HL-60/S4 treated with retinoic acid at 250 ng/mL for 4 days and 3 days (cell line): Measurements from ENCODE around the gene SFMBT1.
"Not testable (repeated sequence)": the region's sequence is repeated elsewhere in the genome, so short reads cannot be mapped to it uniquely, and the experiment has no call there.

ENCODE experiments used
- in situ Hi-C: fragments of 300-500 bp; cut with MboI; formaldehyde crosslinking; loops from 2 replicates; pipeline ENCODE4 v1.7.0; 2022; ENCODE audit warnings: low sequenced_read_pairs

The SFMBT1 gene

GRCh38 chr3:53039376-53039752 lies 6.5 kb downstream of the SFMBT1 start:
- in situ Hi-C loops = no loop called here

DNA sequence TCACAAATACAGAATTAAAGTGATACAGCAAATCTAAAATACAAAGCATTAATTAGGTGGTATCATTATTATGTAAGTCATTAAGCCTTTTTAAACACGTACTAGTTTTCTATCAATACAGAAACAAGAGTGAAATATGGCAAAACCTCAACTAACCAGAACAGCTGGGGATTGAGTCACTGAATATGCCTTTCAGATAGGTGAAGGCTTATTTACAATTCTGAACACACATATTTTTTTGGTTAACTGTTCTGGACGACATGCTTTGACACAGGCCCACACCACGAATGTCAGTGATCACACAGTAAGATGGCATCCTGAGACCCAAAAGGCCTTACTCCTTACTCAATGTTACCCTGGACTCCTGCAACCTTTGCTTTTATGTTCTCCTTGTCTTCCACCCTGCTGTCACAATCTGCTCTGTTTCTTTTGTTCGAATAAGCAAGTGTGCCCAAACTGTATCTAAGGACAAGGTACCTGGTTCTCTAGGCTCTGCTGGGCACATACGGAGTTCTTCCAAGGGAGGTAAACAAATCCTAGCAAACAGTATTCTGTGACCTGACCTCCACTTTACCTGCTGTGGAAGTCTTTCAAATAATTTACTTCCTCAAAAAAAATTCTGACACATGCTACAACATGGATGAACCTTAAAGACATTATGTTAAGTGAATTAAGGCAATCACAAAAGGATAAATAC lies 7.0 kb downstream of the SFMBT1 start:
- in situ Hi-C loops = no loop called here

DNA sequence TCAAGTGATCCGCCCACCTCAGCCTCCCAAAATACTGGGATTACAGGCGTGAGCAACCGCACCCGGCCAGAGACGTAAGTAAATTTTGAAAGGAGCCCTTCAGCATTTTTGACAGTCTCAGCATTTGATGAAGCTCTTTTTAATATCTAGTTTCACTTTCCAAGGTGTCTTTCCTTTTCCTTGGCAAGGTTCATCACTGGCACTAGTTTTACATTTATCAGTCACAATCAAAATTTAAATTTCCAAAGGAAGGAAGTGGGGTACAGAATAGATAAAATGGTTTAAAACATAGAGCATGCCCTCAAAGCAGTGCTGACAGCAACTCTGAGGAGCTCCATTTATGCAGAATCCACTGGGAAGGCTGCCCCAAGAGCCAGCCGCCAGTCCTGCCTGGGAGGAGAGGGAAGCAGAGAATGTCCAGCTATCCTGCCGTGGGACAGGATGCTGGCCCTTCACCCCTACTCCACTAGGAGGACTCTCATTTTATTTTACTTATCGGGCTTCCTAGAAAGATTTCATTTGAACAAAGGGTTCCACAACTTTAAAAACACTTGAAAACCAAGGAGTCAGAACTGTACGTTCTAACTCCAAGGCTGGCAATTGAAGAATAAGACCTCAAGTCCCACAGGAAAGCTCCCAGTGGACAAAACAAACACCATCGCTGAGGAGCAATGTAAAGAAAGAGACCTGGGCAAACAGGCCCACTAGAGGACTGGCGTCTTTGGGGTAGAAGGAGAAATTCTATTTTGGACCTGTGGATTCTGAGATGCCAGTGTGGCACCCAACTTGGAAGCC lies 9.9 kb downstream of the SFMBT1 start:
- in situ Hi-C loops = no loop called here

- in situ Hi-C loops = not testable (repeated sequence)
Observed at GRCh38 chr3:53035018-53035417, 10.9 kb downstream of the SFMBT1 start.

DNA sequence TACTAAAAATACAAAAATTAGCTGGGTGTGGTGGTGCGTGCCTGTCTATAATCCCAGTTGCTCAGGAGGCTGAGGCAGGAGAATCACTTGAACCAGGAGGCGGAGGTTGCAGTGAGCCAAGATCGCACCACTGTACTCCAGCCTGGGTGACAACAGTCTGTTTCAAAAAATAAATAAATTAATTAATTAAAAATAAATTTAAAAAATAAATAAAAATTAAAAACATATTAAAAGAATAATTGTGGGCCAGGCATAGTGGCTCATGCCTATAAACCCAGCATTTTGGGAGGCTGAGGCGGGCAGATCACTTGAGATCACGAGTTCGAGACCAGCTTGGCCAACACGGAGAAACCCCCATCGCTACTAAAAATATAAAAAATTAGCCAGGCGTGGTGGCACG lies 11.5 kb downstream of the SFMBT1 start:
- in situ Hi-C loops = not testable (repeated sequence)

- in situ Hi-C loops = no loop called here
Observed at GRCh38 chr3:53032609-53033008, 13.3 kb downstream of the SFMBT1 start.

DNA sequence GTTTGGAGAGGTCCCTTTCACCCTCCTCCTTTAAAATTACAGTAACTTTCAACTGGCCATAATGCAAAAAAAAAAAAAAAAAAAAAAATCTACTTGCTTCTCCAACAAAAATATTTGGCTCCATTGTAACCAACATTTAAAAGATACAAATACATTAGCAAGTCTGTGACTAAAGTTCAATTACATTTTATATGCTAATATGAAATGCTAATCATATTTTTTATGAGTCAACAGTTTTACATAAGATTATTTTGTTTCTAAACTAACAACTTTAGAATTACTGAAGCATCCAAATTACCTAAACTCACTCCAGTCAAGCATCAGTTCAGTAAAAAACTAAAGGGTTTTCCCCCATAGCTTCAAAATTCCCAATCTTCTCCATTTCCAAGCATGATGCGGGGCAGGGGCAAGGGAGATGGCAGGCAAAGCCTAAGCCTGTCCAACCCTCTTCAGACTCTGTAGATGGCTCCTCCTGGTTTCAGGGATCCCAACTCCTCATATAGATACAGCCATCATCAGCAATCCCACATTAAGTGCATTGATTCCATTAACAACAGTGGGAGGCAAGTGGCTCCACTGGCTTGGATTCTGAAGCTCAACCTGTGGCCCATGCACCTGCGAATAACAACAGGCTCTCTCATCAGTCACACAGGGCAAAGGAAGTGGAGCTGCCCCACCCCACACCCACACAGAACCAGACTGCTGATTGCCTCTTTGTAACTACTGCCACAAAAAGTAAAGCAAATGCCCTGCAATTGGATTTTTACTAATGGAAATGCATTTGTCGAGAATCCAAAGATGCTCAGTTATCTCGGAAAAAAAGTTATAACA lies 15.0 kb downstream of the SFMBT1 start:
- in situ Hi-C loops = no loop called here

DNA sequence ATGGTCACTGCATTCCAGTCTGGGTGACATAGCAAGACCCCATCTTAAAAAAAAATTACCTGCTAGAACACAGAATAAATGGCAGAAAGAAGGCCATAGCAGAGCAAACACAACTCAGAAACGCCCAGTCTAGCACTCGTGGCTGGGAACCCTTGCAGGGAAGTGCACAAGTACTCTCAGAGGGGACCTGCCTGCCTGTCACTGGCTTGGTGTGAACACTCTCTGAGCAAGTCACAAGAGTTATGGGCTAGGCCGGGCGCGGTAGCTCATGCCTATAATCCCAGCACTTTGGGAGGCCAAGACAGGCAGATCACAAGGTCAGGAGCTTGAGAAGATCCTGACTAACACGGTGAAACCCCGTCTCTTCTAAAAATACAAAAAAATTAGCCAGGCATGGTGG lies 17.2 kb downstream of the SFMBT1 start:
- in situ Hi-C loops = no loop called here

- in situ Hi-C loops = no loop called here
Observed at GRCh38 chr3:53027254-53027844, 18.5 kb downstream of the SFMBT1 start.

DNA sequence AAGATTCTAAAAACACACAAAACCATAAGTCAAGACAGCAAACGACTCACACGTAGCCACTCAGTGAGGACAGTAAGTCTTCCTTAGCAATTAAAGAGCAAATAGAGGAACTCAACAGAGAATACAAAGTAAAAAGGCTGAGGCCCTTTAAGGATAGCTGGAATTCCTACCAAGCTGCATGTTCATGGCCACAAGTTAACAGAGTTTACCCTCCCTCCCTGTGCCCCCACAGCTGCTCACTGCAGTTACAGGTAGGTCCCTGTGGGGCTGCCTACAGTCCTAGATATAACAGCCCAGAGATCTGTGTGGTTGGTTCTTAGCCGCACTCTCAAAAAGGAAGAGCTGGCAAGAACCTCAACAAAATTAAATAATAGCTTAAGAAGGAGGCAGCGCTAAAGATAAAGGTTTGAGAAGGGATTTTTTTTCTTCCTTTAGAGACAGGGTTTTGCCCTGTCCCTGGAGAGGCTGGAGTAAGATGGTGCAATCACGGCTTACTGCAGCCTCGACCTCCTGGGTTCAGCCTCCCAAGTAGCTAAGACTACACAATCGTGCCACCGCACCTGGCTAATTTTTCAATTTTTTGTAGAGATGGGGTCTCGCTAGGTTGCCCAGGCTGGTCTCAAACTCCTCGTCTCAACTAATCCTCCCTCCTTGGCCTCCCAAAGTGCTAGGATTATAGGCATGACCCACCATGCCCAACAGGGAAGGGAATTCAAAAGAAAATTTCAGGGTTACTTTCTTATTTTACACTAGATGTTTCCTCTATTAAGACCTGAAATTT lies 19.3 kb downstream of the SFMBT1 start:
- in situ Hi-C loops = no loop called here

GRCh38 chr3:53024315-53024714 lies 21.6 kb downstream of the SFMBT1 start:
- in situ Hi-C loops = no loop called here

- in situ Hi-C loops = no loop called here
Observed at GRCh38 chr3:53023072-53023823, 22.6 kb downstream of the SFMBT1 start.

- in situ Hi-C loops = no loop called here
Observed at GRCh38 chr3:53022647-53023046, 23.2 kb downstream of the SFMBT1 start.

DNA sequence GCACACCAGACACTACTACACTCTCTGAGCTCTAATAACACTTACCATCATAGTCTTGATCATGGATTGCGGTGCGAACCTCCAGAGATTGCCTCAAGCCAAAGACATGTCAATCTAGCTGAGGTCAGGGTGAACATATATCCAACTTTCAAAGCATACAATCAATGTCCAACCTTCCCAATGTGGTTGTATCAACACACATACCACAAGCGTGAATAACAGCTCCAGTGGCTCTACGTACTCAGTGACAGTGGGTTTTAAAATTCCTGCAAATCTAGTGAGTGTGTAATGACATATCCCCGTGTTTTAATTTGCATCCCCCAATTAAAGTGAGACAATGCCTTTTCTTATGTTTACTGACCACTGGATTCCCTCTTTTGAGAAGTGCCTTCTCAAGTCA lies 29.6 kb downstream of the SFMBT1 start:
- in situ Hi-C loops = no loop called here

GRCh38 chr3:53011324-53011723 lies 34.5 kb downstream of the SFMBT1 start:
- in situ Hi-C loops = no loop called here

GRCh38 chr3:53009826-53010539 lies 35.9 kb downstream of the SFMBT1 start:
- in situ Hi-C loops = no loop called here

DNA sequence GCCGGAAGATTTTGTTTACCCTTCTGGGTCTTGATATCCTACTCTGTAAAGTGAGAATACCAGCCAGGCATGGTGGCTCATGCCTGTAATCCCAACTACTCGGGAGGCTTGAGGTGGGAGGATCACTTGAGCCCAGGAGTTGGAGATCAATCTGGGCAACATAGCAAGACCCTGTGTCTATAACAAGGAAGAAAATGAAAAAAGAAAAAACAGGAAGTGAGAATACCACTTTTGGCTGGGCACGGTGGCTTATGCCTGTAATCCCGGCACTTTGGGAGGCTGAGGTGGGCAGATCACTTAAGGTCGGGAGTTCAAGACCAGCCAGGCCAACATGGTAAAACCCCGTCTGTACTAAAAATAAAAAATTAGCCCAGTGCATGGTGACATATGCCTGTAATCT lies 36.9 kb downstream of the SFMBT1 start:
- in situ Hi-C loops = no loop called here

DNA sequence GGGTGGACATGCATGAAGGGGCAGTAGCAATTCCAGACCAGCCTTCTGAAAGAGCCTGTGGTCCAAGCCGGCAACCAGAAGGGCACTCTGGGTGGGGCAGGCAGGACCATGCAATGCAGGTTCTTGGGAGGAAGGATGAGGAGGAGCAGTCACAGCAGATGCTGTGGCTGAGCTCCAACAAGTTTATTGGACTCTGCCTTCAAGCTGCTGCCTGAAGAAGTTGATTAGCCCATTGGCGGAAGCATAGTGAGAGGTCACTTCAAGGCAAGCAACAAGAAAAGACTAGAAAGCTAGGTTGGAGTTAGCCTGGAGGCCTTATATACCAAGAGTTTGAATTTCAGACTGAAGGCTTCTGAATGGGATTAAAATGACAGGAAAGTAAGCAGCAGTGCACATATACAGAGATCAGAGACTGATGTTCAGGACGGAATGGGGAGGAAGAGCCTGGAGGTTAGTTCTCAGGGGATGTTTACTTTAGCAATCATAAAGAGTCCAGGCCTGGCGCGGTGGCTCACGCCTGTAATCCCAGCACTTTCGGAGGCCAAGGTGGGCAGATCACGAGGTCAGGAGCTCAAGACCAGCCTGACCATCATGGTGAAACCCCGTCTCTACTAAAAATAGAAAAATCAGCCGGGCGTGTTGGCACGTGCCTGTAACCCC lies 39.9 kb downstream of the SFMBT1 start:
- in situ Hi-C loops = no loop called here

- in situ Hi-C loops = no loop called here
Observed at GRCh38 chr3:53005338-53005737, 40.5 kb downstream of the SFMBT1 start.
